Fibroblast of lung (primary cell): ENCODE results near the gene LMNA. TPM values are rescaled to one million over a fixed set of nuclear protein-coding genes. Genes with fewer than 3 reads are reported as not detected.

Source experiments
- DNase-seq, 2 donors: peaks; one replicate each; pipeline versions ENCODE4 v3.0.0 to v3.0.0-alpha.2; 2010; ENCODE audit warnings: low read depth in 2 of 2
- H2AFZ ChIP-seq: 2 replicates; pipeline ENCODE4 v1.5.1; 2012; ENCODE audit warnings: low read length, control low read depth, inconsistent platforms
- H3K27ac ChIP-seq: 2 replicates; pipeline ENCODE4 v1.5.1; 2011; ENCODE audit warnings: low read length, control low read depth; ENCODE audit not compliant: insufficient read depth
- H3K27me3 ChIP-seq: 2 replicates; pipeline ENCODE4 v1.5.1; 2011; ENCODE audit warnings: mild to moderate bottlenecking, low read length; ENCODE audit not compliant: control insufficient read depth, insufficient read depth
- H3K36me3 ChIP-seq: 2 replicates; pipeline ENCODE4 v1.5.1; 2011; ENCODE audit warnings: low read length; ENCODE audit not compliant: control insufficient read depth, insufficient read depth
- H3K4me1 ChIP-seq: 2 replicates; pipeline ENCODE4 v1.5.1; 2011; ENCODE audit warnings: low read length; ENCODE audit not compliant: control insufficient read depth, insufficient read depth; ENCODE audit errors: extremely low read depth
- H3K4me2 ChIP-seq: 2 replicates; pipeline ENCODE4 v1.5.1; 2011; ENCODE audit warnings: low read length, control low read depth; ENCODE audit not compliant: insufficient read depth; ENCODE audit errors: extremely low read depth
- H3K4me3 ChIP-seq, 4 experiments: fragments of 200-600 bp in 1 of 4; sonication (generic) in 1 of 4; replicated peaks in 1 of 4; 2 replicates each; pipeline ENCODE4 v1.5.1; 2011 to 2016; ENCODE audit warnings: low read length in 4 of 4, low read depth in 3 of 4, mild to moderate bottlenecking in 3 of 4, control low read depth in 2 of 4, inconsistent platforms in 1 of 4, mixed read lengths in 1 of 4; ENCODE audit not compliant: insufficient read depth in 1 of 4; ENCODE audit errors: control extremely low read depth in 1 of 4
- H3K79me2 ChIP-seq: 2 replicates; pipeline ENCODE4 v1.5.1; 2012; ENCODE audit warnings: mild to moderate bottlenecking, low read length, inconsistent platforms; ENCODE audit not compliant: control insufficient read depth, insufficient read depth
- H3K9ac ChIP-seq: 2 replicates; pipeline ENCODE4 v1.5.1; 2011; ENCODE audit warnings: mild to moderate bottlenecking, low read length, control low read depth; ENCODE audit not compliant: insufficient read depth
- H3K9me3 ChIP-seq: 2 replicates; pipeline ENCODE4 v1.5.1; 2012; ENCODE audit warnings: low read depth, low read length; ENCODE audit not compliant: control insufficient read depth, insufficient read depth
- H4K20me1 ChIP-seq: 2 replicates; pipeline ENCODE4 v1.5.1; 2011; ENCODE audit warnings: low read length; ENCODE audit not compliant: control insufficient read depth, insufficient read depth; ENCODE audit errors: extremely low read depth
- CTCF ChIP-seq, 2 donors: IDR thresholded peaks in 1 of 2; conservative IDR thresholded peaks in 1 of 2; 1 replicate in 1 of 2; 2 replicates in 1 of 2; pipeline ENCODE4 v1.5.1; 2011 to 2012; ENCODE audit warnings: low read length in 2 of 2, control low read depth in 1 of 2, inconsistent platforms in 1 of 2, low read depth in 1 of 2, mild to moderate bottlenecking in 1 of 2
- EZH2 ChIP-seq: IDR thresholded peaks from 2 replicates; pipeline ENCODE4 v1.5.1; 2012; ENCODE audit warnings: low read length, control low read depth, mild to moderate bottlenecking; ENCODE audit errors: missing control alignments
- polyA plus RNA-seq, 2 donors: library from polyadenylated mRNA; depleted of rRNA in 1 of 2; stranded (reverse) in 1 of 2; unstranded in 1 of 2; fragments of >200 nt; gene quantifications; 2 replicates each; pipeline ENCODE4 v1.2.1, GENCODE V29; 2011 to 2012; ENCODE audit warnings: missing spikeins in 1 of 2
- total RNA-seq: library from RNA; depleted of rRNA; stranded (reverse); fragments of >200 nt; gene quantifications from 2 replicates; pipeline ENCODE4 v1.2.1, GENCODE V29; 2014

Gene LMNA
- total and polyA plus RNA-seq, 2 donors (not counting 1 experiment from before 2014, with no cell fraction given), result 613 to 1,150 TPM

- Histone ChIP-seq H3K27me3 (peaks cover 7% of the 10 kb centered on the region), H3K4me2 (no peak overlapping the region), H2AFZ (no peak overlapping the region), H4K20me1 (no peaks in the 10 kb centered on the region), H3K36me3 (no peaks in the 10 kb centered on the region), H3K9me3 (no peaks in the 10 kb centered on the region), H3K27ac (no peak overlapping the region), H3K4me3 (no peak overlapping the region), H3K4me1 (peaks cover 5% of the 10 kb centered on the region), H3K79me2 (no peaks in the 10 kb centered on the region), H3K9ac (no peak overlapping the region)
- DNase-seq, result peak; percentile 29 to 60
- TF ChIP-seq CTCF (conservative IDR thresholded peaks at IDR 0.05 in 1 of 2, IDR thresholded peaks at IDR 0.05 in 1 of 2; ENCODE audit: low read depth in 1 of 2, low read length in 2 of 2), result no peak
- TF ChIP-seq EZH2, result no peak
Observed at GRCh38 chr1:156151093-156151688, 36.7 kb downstream of the LMNA start.

- Histone ChIP-seq H4K20me1 (no peaks in the 10 kb centered on the region), H3K4me2 (no peak overlapping the region), H3K27ac (no peak overlapping the region), H3K79me2 (no peaks in the 10 kb centered on the region), H3K4me3 (no peak overlapping the region), H3K9me3 (no peaks in the 10 kb centered on the region), H3K9ac (no peak overlapping the region), H3K4me1 (no peaks in the 10 kb centered on the region), H3K27me3 (peaks cover 7% of the 10 kb centered on the region), H3K36me3 (no peaks in the 10 kb centered on the region), H2AFZ (no peak overlapping the region)
- DNase-seq, result no peak
- TF ChIP-seq EZH2 (no peak), CTCF (conservative IDR thresholded peaks at IDR 0.05 in 1 of 2, IDR thresholded peaks at IDR 0.05 in 1 of 2; ENCODE audit: low read depth in 1 of 2, low read length in 2 of 2) (no peak)
Observed at GRCh38 chr1:156152628-156153027, 38.1 kb downstream of the LMNA start.

- no peak for TF ChIP-seq CTCF (conservative IDR thresholded peaks at IDR 0.05 in 1 of 2, IDR thresholded peaks at IDR 0.05 in 1 of 2; ENCODE audit: low read depth in 1 of 2, low read length in 2 of 2)
- TF ChIP-seq EZH2, result no peak
- Histone ChIP-seq H3K9me3 (no peaks in the 10 kb centered on the region), H3K4me3 (no peak within 1 kb of the TSS), H4K20me1 (no peaks in the 10 kb centered on the region), H3K9ac (no peak within 1 kb of the TSS), H3K4me2 (no peak within 1 kb of the TSS), H3K79me2 (no peaks in the 10 kb centered on the region), H3K36me3 (no peaks in the 10 kb centered on the region), H3K27me3 (peaks cover 7% of the 10 kb centered on the region), H3K27ac (no peak within 1 kb of the TSS), H2AFZ (no peak within 1 kb of the TSS), H3K4me1 (no peaks in the 10 kb centered on the region)
- DNase-seq, result no peak
Observed at GRCh38 chr1:156153362-156153761, 38.9 kb downstream of the LMNA start, which contains the start of gene SEMA4A. Gene SEMA4A, plus strand, starts transcription at chr1:156153585. Its CDS starts 994 bp downstream, at chr1:156154579.
